HG03097 (cell line): Measurements from ENCODE around the gene ELOVL7.
"Not testable (repeated sequence)": the region's sequence is repeated elsewhere in the genome, so short reads cannot be mapped to it uniquely, and the experiment has no call there.

Experiments used
- ATAC-seq: cut with Tn5 transposase; IDR thresholded peaks from one replicate; pipeline ENCODE4 v1.9.1; 2021; ENCODE audit not compliant: unreplicated experiment, low FRiP score

ELOVL7 gene

DNA sequence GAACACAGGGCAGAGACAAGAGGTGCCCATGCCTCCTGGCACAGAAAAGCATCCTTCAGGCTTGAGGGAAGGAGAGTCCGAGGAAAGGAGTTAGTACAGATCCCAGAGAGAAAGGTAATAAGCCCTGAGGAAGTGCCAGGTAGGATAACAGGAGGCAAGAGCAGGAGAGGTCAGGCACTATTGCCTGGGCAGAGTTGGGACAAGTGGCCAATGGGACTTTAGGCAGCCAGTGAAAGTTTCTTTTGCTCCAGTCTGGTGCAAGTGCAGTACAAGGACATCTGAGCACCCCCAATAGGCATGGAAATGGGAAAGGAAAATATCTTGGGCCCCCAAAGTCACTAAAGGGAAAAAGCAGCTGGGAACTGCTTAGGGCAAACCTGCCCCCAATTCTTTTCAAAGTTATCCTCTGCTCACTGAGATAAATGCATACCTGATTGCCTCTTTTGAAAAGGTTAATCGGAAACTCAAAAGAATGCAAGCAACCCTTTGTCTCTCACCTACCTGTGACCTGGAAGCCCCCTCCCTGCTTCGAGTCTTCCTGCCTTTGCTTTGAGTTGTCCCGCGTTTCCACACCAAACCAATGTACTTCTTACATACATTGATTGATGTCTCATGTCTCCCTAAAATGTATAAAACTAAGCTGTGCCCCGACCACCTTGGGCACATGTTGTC lies 46.5 kb downstream of the ELOVL7 start:
- ATAC-seq, result no peak

DNA sequence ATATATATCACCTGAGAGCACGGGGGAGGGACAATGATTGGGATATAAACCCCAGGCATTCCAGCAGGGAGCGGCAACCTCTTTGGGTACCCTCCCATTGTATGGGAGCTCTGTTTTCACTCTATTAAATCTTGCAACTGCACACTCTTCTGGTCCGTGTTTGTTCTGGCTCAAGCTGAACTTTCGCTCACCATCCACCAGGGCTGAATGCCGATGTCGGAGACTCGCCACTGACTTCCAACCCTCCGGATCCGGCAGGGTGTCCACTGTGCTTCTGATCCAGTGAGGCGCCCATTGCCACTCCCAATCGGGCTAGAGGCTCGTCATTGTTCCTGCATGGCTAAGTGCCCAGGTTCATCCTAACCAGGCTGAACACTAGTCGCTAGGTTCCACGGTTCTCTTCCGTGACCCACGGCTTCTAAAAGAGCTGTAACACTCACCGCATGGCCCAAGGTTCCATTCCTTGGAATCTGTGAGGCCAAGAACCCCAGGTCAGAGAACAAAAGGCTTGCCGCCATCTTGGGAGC lies 48.6 kb downstream of the ELOVL7 start:
- ATAC-seq, result not testable (repeated sequence)

DNA sequence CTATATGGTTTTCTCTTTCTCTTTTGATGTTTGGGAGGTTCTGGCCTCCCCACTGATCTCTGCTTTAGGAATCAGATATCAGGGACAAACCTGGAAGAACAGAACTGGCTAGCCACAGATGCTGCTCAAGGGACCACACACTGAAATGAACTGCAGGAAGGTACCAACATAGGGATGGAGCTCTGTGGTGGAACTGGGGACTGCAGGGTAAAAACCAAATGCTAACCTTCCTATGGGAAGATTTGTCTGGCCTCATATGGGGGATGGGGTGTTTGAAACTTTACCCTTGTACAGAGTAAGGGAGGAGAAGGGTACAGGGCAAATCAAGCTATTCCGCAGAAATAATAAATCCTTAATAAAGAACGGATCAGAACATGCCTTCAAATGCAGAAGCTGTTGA lies 49.4 kb downstream of the ELOVL7 start:
- ATAC-seq, result no peak

DNA sequence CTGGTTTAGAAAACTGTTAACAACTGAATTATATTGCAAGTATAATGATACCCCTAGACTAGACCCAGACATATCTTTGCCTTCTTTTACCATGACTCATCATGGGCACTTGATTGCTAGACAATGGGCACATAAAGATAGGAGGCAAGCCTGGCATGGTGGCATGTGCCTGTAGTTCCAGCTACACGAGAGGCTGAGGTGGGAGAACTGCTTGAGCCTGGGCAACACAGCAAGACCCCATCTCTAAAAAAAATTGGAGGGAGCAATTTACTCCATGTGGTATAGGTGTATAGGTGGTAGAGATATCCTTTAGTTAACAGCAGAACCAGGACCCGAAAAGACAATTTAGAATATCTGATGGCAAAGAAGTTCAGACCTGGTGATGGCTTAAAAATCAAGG lies 51.6 kb downstream of the ELOVL7 start:
- no peak for ATAC-seq

DNA sequence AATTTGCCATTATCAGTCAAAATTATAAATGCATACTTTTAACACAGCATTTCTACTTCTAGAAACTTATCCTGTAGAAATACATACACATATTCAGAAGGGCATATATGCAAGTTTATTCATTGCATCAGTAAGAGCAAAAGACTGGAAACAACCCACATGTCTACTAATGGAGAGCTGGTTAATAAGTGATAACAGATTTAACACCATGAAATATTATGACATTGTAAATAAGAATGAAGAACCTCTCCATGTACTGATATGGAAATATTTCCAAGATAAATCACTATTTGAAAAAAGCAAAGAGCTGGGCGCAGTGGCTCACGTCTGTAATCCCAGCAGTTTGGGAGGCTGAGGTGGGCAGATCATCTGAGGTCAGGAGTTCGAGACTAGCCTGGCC lies 54.5 kb downstream of the ELOVL7 start:
- ATAC-seq, result no peak

DNA sequence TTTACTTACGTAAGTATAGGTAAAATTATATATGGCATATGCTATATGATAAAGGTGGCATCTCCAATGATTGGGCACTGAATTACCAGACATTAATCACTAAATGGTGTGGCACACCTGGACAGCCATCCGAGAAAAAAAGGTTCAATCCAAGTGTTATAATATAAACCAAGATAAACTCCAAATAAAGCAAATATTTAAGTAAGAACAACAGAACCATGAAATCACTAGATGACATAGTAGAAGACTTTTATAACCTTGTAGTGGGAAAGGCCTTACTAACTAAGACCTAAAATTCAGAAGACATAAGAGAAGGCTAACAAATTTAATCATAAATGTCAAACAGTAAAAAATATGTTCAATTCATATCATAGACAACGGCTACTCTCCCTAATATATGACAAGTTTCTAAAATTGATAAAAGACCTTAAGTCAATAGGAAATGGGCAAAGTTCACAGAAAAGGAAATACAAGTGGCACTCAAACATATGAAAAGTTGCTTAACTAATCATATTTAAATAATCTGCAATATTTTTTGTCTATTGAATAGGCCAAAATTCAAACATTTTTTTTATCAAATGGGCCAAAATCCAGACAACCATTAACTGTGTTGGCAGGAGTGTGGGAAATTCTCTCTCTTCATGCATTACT lies 55.1 kb downstream of the ELOVL7 start:
- ATAC-seq, result no peak

DNA sequence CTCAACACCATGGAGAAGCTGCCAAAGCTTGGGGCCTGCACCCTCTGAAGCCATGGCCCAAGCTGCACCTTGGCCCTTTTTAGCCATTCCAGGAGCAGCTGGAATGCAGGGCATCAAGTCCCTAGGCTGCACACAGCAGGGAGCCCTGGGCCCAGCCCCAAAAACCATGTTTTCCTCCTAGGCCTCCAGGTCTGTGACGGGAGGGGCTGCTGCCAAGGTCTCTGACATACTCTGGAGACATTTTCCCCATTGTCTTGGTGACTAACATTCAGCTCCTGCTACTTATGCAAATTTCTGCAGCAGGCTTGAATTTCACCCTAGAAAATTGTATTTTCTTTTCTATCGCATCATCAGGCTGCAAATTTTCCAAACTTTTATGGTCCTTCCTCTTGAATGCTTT lies 64.6 kb downstream of the ELOVL7 start:
- ATAC-seq, result no peak

DNA sequence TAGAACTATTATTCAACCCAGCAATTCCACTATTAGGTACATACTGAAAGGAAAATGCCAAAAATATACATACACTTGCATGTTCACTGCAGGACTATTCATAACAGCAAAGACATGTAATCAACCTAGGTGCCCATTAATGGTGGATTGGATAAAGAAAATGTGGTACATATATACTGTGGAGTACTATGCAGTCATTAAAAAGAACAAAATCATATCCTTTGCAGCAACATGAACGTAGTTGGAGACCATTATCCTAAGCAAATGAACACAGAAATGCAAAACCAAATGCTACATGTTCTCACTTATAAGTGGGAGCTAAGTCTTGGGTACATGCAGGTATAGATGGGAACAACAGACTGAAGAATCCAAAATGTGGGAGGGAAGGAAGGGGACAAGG lies 67.7 kb downstream of the ELOVL7 start:
- no peak for ATAC-seq

DNA sequence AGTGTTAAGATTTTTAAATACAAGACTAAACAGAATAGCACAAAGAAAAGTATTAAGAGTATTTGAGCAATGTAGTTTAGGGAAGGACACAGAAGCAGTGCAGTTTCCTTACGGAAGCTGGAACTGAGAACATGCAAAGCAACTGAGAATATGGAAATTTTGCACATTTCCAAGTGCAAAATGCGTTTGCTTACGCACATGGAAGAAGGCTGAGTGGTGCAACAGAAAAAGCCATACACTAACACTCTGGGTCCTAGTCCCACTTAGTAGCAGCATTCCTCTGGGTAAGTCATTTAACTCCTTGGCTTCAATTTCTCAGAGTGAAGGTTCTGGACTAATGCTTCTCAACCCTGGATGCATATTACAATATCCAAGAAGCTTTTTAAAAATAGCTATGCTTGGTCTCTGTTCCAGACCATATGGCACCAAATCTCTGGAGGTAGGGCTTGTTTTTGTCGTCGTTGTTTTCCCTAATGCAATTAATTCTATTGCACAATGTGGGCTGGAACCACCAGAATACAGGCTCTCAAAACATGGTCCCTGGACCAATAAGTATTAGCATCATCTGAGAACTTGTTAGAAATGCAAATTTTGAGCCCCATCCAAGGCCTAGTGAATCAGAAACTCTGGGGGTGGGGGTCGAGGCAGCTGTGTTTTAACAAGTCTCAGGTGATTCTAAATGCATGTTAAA lies 78.9 kb downstream of the ELOVL7 start:
- ATAC-seq, result no peak

DNA sequence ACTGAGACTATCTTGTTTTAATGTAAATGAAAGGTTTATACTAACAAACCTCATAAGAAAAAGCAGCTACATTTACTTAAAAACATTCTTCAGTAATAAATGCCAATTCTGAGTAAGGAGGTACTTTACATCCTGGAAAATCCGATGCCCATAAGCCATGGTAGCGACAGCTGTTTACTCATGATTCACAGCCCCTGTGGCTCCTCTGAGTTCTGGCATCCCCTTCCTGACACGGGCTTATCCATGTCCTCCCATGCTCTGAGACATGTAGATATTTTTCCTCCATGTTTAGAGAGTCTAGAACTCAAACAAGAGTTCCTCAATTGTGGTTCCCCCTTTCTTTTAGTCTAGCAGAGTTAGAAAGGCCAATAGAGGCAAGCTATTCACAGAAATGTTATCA lies 81.0 kb downstream of the ELOVL7 start:
- ATAC-seq, result no peak

DNA sequence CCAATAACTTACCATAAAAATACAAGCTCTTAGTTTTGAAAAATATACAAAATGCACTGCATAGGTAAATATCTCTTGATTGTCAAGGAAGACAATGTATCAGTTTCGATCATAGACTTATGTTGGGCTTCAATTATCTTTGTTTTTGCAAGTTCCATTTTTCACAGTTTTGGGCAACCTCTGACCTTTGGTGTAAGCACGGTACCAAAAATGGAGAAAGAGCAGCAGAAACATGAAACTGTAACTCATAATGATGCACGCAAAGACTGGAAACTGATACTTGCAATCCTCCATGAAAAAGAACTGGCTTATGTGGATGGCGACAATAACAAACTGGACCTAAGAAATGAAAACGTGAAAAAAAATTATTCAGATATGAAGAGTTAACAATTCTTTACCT lies 89.6 kb downstream of the ELOVL7 start:
- ATAC-seq, result no peak

DNA sequence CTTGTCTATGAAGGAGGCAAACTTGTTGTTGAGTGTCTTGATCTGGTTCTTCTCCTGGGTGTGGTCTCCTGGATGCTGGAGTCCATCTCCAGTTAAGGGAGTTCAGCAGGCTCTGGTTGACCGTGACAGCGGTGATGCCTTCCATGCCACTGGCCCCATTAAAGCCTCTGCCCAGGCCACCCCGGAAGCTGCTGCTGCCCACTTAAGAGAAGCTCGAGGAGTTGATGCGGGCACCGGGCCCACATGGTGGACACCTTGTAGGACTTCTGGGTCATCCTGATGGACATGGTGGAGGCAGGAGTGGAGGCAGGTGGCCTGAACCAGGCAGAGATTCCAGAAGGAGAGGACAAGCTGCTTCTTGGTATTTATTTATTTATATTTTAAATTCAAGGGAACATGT lies 99.4 kb downstream of the ELOVL7 start:
- ATAC-seq, result no peak

DNA sequence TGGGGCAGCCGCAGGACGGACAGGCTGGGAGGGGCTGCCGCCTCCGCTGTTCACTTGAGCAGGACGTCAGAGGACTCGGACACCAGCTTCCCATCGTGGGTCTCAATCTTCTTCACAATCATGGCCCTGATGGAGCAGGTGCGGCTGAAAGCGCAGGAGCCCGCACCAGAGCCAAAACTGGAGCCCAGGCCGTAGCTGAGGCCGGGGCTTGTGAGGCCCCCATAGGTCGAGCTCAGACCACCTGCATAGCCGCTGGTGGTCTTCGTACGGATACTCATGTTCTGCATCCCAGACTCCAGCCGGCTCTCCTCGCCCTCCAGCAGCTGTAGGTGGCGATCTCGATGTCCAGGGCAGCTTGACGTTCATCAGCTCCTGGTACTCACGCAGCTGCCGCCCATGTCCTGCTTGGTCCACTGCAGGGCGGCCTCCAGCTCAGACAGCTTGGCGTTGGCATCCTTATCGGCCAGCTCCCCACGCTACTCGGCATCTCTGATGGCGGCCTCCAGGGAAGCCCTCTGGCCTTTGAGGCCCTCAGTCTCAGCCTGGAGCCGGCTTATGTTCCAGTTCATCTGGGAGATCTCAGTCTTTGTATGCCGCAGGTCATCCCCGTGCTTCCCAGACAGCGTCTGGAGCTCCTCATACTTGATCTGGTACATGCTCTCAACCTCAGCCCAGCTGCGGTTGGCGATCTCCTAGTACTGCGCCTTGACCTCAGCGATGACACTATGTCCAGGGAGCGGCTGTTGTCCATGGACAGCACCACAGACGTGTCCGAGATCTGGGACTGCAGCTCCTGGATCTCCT lies 100.4 kb downstream of the ELOVL7 start:
- ATAC-seq, result no peak

DNA sequence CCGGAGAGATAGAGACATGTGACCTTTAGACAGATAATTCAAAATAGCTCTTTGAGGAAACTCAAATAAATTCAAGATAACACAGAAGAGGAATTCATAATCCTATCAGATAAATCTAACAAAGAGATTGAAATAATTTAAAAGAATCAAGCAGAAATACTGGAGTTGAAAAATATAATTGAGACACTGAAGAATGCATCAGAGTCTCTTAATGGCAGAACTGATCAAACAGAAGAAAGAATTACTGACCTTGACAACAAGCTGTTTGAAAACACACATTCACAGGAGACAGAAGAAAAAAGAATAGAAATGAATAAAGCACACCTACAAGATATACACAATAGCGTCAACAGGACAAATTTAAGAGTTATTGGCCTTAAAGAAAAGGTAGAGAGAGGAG lies 103.7 kb downstream of the ELOVL7 start:
- no peak for ATAC-seq

DNA sequence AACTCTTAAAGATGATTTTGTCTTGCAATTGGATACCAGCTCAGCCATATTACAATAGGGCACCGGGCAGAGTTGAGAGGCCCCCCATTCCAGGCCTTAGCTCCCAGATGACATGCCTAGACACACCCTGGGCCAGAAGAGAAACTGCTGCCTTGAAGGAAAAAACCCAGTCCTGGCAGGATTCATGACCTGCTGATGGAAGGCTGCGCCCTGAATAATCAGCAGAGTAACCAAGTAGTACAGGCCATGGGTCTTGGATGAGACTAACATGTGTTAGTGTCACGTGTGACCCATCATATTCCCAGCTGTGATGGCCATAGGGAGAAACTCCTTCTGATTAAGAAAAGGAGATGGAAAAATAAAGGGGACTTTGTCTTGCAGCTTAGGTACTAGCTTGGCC lies 105.1 kb downstream of the ELOVL7 start:
- no peak for ATAC-seq

DNA sequence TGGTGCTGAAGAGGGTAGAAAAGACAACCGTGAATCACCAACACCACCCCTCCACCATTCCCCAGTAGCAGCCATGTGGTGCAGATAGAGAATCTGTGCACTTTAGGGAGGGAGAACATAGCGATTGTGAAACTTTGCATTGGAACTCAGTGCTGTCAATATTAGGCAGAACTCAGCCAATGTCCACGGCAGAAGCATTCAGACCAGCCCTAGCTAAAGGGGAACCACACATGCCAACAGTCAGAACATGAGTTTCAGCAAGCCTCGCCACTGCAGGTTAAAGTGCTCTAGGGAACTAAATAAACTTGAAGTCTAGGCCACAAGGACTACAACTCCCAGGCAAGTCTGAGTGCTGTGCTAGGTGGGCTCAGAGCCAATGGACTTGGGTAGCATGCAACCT lies 105.6 kb downstream of the ELOVL7 start:
- ATAC-seq, result no peak

DNA sequence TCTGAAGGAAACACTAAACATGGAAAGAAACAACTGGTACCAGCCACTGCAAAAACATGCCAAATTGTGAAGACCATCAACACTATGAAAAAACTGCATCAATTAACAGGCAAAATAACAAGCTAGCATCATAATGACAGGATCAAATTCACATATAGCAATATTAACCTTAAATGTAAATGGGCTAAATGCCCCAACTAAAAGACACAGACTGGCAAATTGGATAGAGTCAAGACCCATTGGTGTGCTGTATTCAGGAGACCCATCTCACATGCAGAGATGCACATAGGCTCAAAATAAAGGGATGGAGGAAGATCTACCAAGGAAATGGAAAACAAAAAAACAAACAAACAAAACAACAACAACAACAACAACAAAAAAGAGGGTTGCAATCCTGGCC lies 113.2 kb downstream of the ELOVL7 start:
- not testable (repeated sequence) for ATAC-seq

DNA sequence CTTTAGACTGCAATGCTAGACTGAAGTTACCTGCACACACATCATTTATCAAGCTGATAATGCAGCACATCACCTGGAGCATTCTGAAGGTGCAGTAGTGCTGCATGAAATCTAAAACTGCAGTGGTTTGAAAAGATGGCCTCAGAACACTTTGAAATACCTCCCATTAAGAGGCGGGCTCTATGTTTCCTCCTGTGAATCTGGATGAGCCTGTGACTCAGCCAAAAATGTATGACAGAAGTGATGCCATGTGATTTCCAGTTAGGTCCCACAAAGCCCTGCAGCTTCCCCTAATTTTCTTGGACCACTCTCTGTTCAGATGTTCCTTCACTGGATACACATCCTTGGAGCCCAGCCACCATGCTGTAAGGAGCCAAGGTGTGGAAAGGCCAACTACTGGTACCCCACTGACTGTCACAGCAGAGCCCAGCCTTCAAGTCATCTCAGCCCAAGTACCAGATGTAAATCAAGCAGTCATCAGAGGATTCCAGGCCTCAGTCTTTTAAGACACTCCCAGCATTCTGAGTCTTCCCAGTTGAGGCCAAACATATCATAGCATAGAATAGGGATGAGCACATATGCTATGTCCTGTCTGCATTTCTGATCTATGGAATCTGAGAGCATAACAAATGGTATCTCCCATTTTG lies 116.9 kb downstream of the ELOVL7 start:
- ATAC-seq, result no peak

DNA sequence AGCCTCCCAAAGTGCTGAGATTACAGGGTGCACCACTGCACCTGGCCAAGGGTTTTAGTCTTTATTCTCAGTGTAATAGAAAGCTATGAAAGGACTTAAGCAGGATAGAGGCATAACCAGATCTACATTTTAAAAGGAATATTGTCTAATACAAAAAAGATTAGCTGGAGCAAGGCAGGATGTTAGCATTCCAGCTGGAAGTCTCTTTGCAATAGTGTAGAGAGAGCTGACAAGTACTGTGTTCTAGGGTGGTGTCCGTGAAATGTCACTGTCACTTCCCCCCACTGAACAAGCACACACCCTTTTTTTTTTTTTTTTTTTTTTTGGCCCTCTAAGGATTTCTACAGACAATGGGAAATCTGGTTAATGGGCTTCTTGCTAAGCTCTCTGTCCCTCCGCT lies 119.9 kb downstream of the ELOVL7 start:
- ATAC-seq, result no peak

DNA sequence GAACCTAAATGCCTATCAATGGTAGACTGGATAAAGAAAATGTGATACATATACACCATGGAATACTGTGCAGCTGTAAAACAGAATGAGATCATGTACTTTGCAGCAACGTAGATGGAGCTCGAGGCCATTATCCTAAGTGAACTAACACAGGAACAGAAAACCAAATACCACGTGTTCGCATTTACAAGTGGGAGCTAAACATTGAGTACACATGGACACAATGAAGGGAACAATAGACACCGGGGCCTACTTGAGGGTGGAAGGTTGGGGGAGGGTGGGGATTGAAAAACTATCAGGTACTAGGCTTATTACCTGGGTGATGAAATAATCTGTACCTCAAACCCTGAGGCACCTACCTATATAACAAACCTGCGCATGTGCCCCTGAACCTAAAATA lies 121.7 kb downstream of the ELOVL7 start:
- ATAC-seq, result no peak

DNA sequence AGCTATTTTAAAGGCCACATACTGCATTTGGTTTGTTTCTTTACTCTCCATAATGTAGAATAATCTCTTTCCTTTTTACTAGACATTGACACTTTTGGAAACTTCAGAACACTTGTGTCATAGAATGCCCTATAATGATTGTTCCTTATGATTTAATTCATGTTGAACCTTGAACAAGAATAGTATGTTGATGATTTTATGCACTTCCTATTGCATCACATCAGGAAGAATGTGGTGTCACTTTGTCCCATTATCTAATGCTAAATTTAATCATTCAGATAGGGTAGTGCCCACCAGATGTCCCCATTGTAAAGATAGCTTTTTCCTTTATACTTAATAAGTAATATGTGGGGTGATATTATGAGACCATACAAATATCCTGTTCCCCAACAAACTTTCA lies 124.7 kb downstream of the ELOVL7 start:
- no peak for ATAC-seq
